ENCODE results near the gene SERPINA3. TPM values are rescaled to one million over a fixed set of nuclear protein-coding genes. Genes with fewer than 3 reads are reported as not detected.
"Not testable (repeated sequence)": the region's sequence is repeated elsewhere in the genome, so short reads cannot be mapped to it uniquely, and the experiment has no call there.

The SERPINA3 gene
- total RNA-seq, 1 donor from 2014 or later, result not detected

- no peaks in the 10 kb centered on the region for H3K36me3 Mint-ChIP-seq (ENCODE audit: low read depth)
- no peaks in the 10 kb centered on the region for H3K27me3 Mint-ChIP-seq (ENCODE audit: low read depth)
- H3K27ac Mint-ChIP-seq, result no peak overlapping the region
- intact Hi-C loops (cut with micrococcal nuclease), result no loop called here
- no peaks in the 10 kb centered on the region for H3K9me3 Mint-ChIP-seq
- DNase-seq (ENCODE audit: low spot score), result no peak
- H3K4me3 Mint-ChIP-seq (ENCODE audit: low read depth), result no peak overlapping the region
- H3K4me1 Mint-ChIP-seq (ENCODE audit: low read depth), result no peaks in the 10 kb centered on the region
These were observed 36.2 kb upstream of the SERPINA3 start for GRCh38 chr14:94575730-94576585.

DNA sequence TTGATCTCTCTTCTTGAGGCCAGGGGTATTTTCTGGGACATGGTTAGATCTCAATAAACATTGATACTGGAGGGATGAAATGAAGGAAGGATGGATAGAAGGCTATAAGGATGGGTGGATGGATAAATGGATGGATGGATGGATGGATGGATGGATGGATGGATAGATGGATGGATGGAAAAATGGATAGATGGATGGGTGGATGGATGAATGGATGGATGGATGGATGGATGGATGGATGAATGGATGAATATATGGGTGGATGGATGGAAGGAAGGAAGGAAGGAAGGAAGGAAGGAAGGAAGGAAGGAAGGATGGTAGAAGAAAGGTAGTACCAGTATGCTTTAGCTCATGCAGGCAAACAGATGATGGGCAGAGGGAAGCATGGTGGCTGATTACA is 34.7 kb upstream of the SERPINA3 start:
- H3K27me3 Mint-ChIP-seq (ENCODE audit: low read depth); H3K4me3 Mint-ChIP-seq (ENCODE audit: low read depth); H3K27ac Mint-ChIP-seq; H3K36me3 Mint-ChIP-seq (ENCODE audit: low read depth); DNase-seq (ENCODE audit: low spot score); H3K4me1 Mint-ChIP-seq (ENCODE audit: low read depth); intact Hi-C loops (cut with micrococcal nuclease); H3K9me3 Mint-ChIP-seq: not testable (repeated sequence)

DNA sequence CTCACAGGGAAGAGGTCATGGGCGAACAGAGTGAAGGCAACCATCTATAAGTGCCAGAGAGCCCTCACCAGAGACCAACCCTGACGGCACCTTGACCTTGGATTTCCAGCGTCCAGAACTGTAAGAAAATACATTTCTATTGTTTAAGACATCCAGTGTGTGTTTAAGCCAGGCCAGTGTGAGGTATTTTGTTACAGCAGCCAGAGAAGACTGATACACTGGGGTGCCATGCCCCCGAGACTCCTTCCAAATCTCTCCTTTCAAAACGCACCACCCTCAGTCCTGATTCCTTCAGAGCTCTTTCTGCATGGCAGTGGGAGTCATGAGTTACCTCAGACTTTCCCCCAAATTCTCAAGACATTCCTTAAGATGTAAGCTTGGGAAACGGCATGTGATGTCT is 33.5 kb upstream of the SERPINA3 start:
- Mint-ChIP-seq H3K27ac (no peak overlapping the region), H3K4me1 (ENCODE audit: low read depth) (no peaks in the 10 kb centered on the region), H3K36me3 (ENCODE audit: low read depth) (no peaks in the 10 kb centered on the region), H3K4me3 (ENCODE audit: low read depth) (no peak overlapping the region), H3K27me3 (ENCODE audit: low read depth) (no peaks in the 10 kb centered on the region), H3K9me3 (no peaks in the 10 kb centered on the region)
- DNase-seq (ENCODE audit: low spot score), result no peak
- intact Hi-C loops (cut with micrococcal nuclease), result no loop called here

DNA sequence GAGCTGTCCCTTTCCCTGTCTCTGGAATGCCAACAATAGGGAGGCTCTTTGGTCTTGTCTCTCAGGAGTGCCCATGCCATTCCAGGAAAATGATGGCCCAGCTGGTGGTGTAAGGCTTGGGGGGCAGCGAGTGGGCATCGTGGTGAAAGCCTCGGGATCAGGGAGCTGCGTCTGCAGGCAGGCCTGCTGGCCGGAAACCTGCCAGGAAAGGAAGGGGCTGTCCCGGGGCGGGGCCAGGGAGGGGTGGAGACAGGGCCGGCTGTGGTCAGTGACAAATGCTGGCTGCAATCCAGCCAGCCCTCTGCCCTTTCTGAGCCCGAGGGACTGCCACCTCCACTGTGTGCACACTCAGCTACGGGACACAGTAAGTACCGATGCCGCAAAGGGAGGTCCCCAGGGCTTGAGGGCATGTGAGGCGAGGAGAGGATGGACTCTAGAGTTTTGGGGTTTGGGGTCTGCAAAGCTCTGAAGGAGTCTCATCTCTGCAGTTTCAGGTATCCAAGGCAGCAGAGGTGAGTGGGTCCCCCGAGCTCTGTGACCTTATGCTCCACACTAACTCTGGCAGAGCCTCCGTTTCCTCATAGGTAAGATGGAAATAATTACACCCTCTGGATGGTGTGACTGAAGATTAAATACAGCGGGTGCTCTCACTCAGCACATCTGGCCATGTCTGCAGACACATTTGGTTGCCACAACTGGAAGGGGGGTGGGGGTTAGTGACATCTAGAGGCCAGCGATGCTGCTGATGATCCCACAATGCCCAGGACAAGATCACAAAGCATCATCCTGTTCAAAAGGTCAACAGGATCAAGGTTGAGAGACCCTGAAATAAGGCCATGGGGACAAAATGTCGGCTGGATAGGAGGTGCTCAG is 30.8 kb upstream of the SERPINA3 start, which contains the start of gene SERPINA5:
SERPINA5 (plus strand) TSS at position 300 of the 873 bp plus-strand sequence. CDS start 5,937 bp downstream, outside the sequence.
- Mint-ChIP-seq H3K27ac (no peak within 1 kb of the TSS), H3K4me1 (ENCODE audit: low read depth) (no peaks in the 10 kb centered on the region), H3K4me3 (ENCODE audit: low read depth) (no peak within 1 kb of the TSS), H3K9me3 (no peaks in the 10 kb centered on the region), H3K36me3 (ENCODE audit: low read depth) (no peaks in the 10 kb centered on the region), H3K27me3 (ENCODE audit: low read depth) (no peaks in the 10 kb centered on the region)
- no peak for DNase-seq (ENCODE audit: low spot score)
- intact Hi-C loops (cut with micrococcal nuclease), result no loop called here

DNA sequence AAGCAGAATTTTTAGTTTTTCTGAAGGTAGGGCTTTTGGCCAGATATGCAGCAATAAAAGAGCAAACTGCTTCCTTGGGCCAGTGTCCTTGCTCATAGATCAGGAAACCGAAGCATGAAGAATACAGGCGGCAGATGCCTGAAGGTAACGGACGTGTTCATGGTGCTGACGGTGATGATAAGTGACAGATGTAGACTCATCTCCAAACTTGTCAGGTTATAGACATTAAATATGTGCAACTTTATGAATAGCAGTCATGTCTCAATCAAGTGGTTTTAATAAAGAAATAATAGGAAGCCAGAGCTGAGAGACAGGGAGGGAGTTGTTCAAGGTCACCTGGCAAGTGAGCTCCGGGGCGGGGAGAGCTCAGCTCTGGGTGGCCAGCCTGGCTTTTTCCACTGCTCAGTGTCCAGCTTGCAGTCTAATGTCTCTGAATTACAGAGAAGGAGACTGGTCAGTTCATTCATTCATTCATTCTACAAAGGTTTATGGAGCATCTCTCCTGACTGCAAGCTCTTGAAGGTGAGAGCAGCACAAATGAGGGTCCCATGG is 29.9 kb upstream of the SERPINA3 start:
- H3K4me1 Mint-ChIP-seq (ENCODE audit: low read depth), result no peaks in the 10 kb centered on the region
- no peaks in the 10 kb centered on the region for H3K27me3 Mint-ChIP-seq (ENCODE audit: low read depth)
- H3K27ac Mint-ChIP-seq, result no peak overlapping the region
- H3K9me3 Mint-ChIP-seq, result no peaks in the 10 kb centered on the region
- H3K36me3 Mint-ChIP-seq (ENCODE audit: low read depth), result no peaks in the 10 kb centered on the region
- DNase-seq (ENCODE audit: low spot score), result no peak
- intact Hi-C loops (cut with micrococcal nuclease), result no loop called here
- no peak overlapping the region for H3K4me3 Mint-ChIP-seq (ENCODE audit: low read depth)

- intact Hi-C loops (cut with micrococcal nuclease), result no loop called here
- H3K27ac Mint-ChIP-seq, result no peak overlapping the region
These were observed 29.3 kb upstream of the SERPINA3 start for GRCh38 chr14:94582851-94583250.

DNA sequence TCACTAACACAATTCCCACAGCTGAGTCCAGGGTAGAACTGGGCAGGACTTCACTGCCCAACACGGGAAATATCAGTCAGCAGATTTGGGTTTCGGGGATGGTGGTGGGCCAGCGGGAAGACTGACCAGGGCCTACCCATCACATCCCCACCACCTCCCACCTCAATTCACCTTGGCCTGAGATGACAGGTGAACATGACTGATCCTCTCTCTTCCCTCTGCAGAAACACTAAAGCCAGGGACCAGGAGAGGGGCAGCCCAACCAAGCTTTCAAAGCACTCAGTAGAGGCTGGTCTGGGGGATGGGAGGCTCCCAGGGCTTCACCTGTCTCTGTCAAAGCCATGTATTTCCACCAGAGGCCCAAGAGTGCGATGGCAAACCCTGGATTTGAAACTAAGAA is 28.6 kb upstream of the SERPINA3 start:
- no peak overlapping the region for H3K27ac Mint-ChIP-seq
- intact Hi-C loops (cut with micrococcal nuclease), result no loop called here

More at GRCh38 chr14:94582851-94583250, 29.3 kb upstream of the SERPINA3 start:
- H3K27me3 Mint-ChIP-seq (ENCODE audit: low read depth), result no peaks in the 10 kb centered on the region
- H3K4me3 Mint-ChIP-seq (ENCODE audit: low read depth), result no peak overlapping the region
- H3K4me1 Mint-ChIP-seq (ENCODE audit: low read depth), result no peaks in the 10 kb centered on the region
- DNase-seq (ENCODE audit: low spot score), result no peak
- no peaks in the 10 kb centered on the region for H3K36me3 Mint-ChIP-seq (ENCODE audit: low read depth)
- H3K9me3 Mint-ChIP-seq, result no peaks in the 10 kb centered on the region

DNA sequence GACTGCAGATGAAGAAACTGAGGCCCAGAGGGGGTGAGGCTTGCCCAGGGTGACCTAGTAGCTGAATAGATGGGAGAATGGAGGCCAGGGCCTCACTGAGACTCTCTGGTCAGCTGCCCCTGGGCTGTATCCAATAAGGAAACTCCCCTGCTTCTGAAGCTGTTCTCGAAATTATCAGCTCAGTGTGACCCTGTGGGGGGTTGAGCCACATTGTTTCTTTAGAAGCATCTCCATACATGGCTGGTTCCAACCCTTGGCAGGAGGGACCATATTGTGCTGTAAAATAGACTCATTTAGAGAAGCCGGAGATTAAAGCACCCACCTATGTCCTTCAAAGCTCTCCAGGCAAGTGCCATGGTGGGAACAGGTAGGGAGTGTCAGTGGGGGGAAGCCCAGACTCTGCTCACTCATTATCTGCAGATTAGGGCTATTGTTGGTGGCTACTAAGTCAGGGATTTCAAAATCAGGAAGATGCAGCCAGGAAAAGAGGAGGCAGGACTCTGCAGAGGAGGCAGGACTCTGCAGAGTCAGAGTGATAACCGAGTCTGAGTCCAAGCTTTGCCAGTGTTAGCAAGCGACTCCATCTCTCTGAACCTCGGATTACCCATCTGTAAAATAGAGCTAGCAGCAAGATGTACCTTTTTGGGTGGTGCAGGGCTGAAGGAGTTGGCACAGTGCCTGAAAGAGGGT is 27.5 kb upstream of the SERPINA3 start:
- no peaks in the 10 kb centered on the region for H3K36me3 Mint-ChIP-seq (ENCODE audit: low read depth)
- no peaks in the 10 kb centered on the region for H3K4me1 Mint-ChIP-seq (ENCODE audit: low read depth)
- H3K27me3 Mint-ChIP-seq (ENCODE audit: low read depth), result no peaks in the 10 kb centered on the region
- H3K4me3 Mint-ChIP-seq (ENCODE audit: low read depth), result no peak overlapping the region
- intact Hi-C loops (cut with micrococcal nuclease), result no loop called here
- DNase-seq (ENCODE audit: low spot score), result no peak
- H3K9me3 Mint-ChIP-seq, result no peaks in the 10 kb centered on the region
- H3K27ac Mint-ChIP-seq, result no peak overlapping the region

More for the DNA sequence above, 28.6 kb upstream of the SERPINA3 start:
- H3K4me1 Mint-ChIP-seq (ENCODE audit: low read depth), result no peaks in the 10 kb centered on the region
- H3K4me3 Mint-ChIP-seq (ENCODE audit: low read depth), result no peak overlapping the region
- no peaks in the 10 kb centered on the region for H3K9me3 Mint-ChIP-seq
- no peak for DNase-seq (ENCODE audit: low spot score)
- H3K27me3 Mint-ChIP-seq (ENCODE audit: low read depth), result no peaks in the 10 kb centered on the region
- no peaks in the 10 kb centered on the region for H3K36me3 Mint-ChIP-seq (ENCODE audit: low read depth)

DNA sequence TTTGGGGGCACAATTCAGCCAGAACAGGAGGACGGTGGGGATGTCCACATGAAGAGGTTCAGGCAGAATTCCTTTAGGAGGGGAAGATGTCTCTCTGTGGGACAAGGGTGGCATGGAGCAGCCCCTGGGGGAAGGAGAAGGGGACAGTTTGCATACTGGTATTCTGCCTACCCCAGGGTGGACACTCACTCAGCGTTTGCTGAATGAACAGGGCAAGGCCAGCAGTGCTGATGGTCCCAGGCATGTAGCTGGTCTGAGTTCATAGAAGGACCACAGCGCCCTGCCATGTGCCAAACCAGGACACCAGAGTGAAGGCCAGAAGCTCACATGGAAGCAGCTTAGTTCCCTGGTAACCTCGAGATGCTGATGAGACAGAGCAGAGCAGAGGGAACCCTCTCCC is 25.6 kb upstream of the SERPINA3 start:
- DNase-seq (ENCODE audit: low spot score), result no peak
- Mint-ChIP-seq H3K9me3 (no peaks in the 10 kb centered on the region), H3K27me3 (ENCODE audit: low read depth) (no peaks in the 10 kb centered on the region), H3K27ac (no peak overlapping the region), H3K4me3 (ENCODE audit: low read depth) (no peak overlapping the region), H3K4me1 (ENCODE audit: low read depth) (no peaks in the 10 kb centered on the region), H3K36me3 (ENCODE audit: low read depth) (no peaks in the 10 kb centered on the region)
- intact Hi-C loops (cut with micrococcal nuclease), result no loop called here

- intact Hi-C loops (cut with micrococcal nuclease), result no loop called here
- Mint-ChIP-seq H3K4me3 (ENCODE audit: low read depth) (no peak overlapping the region), H3K4me1 (ENCODE audit: low read depth) (no peaks in the 10 kb centered on the region), H3K27me3 (ENCODE audit: low read depth) (no peaks in the 10 kb centered on the region), H3K27ac (no peak overlapping the region), H3K36me3 (ENCODE audit: low read depth) (no peaks in the 10 kb centered on the region), H3K9me3 (no peaks in the 10 kb centered on the region)
- DNase-seq (ENCODE audit: low spot score), result no peak
These were observed 23.9 kb upstream of the SERPINA3 start for GRCh38 chr14:94588311-94588710.

GRCh38 chr14:94591073-94591472 is 21.1 kb upstream of the SERPINA3 start:
- Mint-ChIP-seq H3K4me3 (ENCODE audit: low read depth) (no peak overlapping the region), H3K4me1 (ENCODE audit: low read depth) (no peaks in the 10 kb centered on the region), H3K27me3 (ENCODE audit: low read depth) (no peaks in the 10 kb centered on the region), H3K27ac (no peak overlapping the region), H3K36me3 (ENCODE audit: low read depth) (no peaks in the 10 kb centered on the region), H3K9me3 (no peaks in the 10 kb centered on the region)
- intact Hi-C loops (cut with micrococcal nuclease), result no loop called here
- no peak for DNase-seq (ENCODE audit: low spot score)

DNA sequence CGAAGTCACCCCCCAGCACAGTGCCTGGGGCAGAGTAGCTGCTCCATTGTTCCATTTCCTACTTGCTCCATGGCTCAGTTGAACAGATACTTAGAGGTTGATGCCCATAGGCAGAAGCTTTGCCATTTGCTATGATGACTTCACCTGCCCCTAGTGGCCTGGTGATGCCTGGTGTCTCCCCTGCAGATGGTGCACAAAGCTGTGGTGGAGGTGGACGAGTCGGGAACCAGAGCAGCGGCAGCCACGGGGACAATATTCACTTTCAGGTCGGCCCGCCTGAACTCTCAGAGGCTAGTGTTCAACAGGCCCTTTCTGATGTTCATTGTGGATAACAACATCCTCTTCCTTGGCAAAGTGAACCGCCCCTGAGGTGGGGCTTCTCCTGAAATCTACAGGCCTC is 20.3 kb upstream of the SERPINA3 start:
- intact Hi-C loops (cut with micrococcal nuclease), result no loop called here
- Mint-ChIP-seq H3K9me3 (no peaks in the 10 kb centered on the region), H3K4me3 (ENCODE audit: low read depth) (no peak overlapping the region), H3K4me1 (ENCODE audit: low read depth) (no peaks in the 10 kb centered on the region), H3K27me3 (ENCODE audit: low read depth) (no peaks in the 10 kb centered on the region), H3K27ac (no peak overlapping the region), H3K36me3 (ENCODE audit: low read depth) (no peaks in the 10 kb centered on the region)
- DNase-seq (ENCODE audit: low spot score), result no peak

Data from activated T-helper 2 cell treated with anti-CD3 and anti-CD28 coated beads, Interferon-gamma antibody, Interleukin-2, Interleukin-4, amounts not matched to agents 10 μg/mL and 5 μg/mL and 100 μg/mL, durations not matched to agents 14 hours and 24 hours and 36 hours (primary cell).